GF-D8 (cell line): Measurements from ENCODE around the gene C6orf132.

Experiments used
- DNase-seq: peaks from one replicate; lab custom pipeline; 2025; lab: John Stamatoyannopoulos, UW

C6orf132 gene

GRCh38 chr6:42078386-42078785 lies 64.0 kb downstream of the C6orf132 start:
- no peak for DNase-seq

DNA sequence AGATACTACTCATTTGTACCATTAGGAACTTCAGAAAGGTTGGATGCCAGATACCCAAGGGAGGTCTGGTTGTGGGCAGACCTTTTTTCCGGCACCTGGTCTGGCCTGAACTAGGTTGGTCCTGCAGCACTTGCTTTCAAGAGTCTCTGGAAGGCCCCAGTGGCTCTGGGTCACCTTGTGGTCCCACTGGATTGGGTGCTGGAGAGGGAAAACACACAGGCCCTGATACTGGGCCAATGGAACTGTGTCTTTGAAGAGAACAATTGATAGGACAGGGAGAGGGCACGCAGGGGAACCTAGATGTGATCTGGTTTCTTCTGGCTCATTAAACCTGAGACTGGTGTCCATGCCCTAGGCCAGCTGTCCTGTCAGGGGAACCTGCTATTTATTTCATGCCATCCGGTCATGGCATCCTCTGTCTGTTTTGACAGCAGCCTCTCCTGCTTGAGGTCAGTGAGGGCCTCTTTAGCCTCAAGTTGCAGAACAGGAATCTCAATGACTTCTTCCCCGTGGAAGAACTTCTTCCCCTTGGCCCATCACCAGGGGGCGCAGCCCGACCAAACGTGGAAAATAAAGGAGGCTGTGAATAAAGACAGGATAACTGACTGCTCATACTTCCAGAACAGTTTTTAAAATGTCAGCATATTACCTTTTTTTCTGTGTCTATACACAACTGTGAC lies 67.1 kb downstream of the C6orf132 start:
- DNase-seq: no peak

GRCh38 chr6:42073287-42073686 lies 69.1 kb downstream of the C6orf132 start:
- DNase-seq: no peak

- DNase-seq: no peak
These were observed 70.4 kb downstream of the C6orf132 start for GRCh38 chr6:42071881-42072583.

- no peak for DNase-seq
These were observed 73.4 kb downstream of the C6orf132 start for GRCh38 chr6:42068872-42069522.

GRCh38 chr6:42068173-42068572 lies 74.2 kb downstream of the C6orf132 start:
- no peak for DNase-seq

DNA sequence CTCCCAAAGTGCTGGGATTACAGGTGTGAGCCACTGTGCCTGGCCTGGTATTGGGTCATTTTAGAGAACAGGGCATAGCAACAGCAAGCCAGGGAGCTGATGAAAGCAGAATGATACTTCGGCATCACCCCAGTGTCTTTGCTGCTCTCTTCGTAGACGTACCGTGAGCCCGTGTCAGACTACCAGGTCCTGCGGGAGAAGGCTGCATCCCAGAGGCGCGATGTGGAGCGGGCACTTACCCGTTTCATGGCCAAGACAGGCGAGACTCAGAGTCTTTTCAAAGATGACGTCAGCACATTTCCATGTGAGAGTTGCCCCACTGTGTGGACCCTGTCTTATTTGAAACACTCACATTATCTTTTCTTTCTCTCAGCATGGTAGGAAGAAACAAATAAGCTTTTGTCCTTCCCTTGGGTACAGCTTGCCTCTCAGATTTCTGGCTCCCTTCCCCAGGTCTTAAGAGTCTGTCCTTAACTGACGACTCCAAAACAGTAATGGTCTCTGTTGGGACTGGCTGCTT lies 76.2 kb downstream of the C6orf132 start:
- no peak for DNase-seq

DNA sequence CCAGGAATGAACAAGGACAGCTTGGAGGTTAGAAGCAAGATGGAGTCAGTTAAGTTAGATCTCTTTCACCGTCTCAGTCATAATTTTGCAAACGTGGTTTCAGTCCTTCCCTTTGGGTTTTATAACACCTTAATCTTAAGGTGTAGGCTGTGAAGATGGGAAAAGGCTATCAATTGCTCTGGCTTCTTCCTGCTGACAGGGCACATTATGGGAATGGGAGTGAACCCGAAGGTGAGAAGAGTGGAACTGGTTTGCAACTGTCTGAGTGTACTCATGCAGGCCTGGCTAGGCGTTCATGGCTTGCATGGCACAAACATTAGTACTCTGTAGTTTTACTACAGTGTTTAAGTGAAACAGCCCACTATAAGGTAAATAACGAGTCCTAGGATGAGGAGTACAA lies 82.7 kb downstream of the C6orf132 start:
- DNase-seq: no peak

- DNase-seq: no peak
These were observed 88.8 kb downstream of the C6orf132 start for GRCh38 chr6:42053601-42054000.

- DNase-seq: no peak
These were observed 91.2 kb downstream of the C6orf132 start for GRCh38 chr6:42051268-42051653.
